Ishikawa (cell line): ENCODE results near the gene POLR1E.

Source experiments
- CEBPB ChIP-seq: IDR thresholded peaks from 2 replicates; pipeline ENCODE4 v1.6.1; 2012
- CREB1 ChIP-seq: IDR thresholded peaks from 2 replicates; pipeline ENCODE4 v1.6.1; 2012; ENCODE audit warnings: low read depth
- EGR1 ChIP-seq: IDR thresholded peaks from 2 replicates; pipeline ENCODE4 v1.6.1; 2012
- EP300 ChIP-seq: IDR thresholded peaks from 2 replicates; pipeline ENCODE4 v1.6.1; 2012; ENCODE audit warnings: borderline replicate concordance
- FOXM1 ChIP-seq: IDR thresholded peaks from 2 replicates; pipeline ENCODE4 v1.6.1; 2012; ENCODE audit warnings: low read depth, borderline replicate concordance
- MAX ChIP-seq: IDR thresholded peaks from 2 replicates; pipeline ENCODE4 v1.6.1; 2012
- NFIC ChIP-seq: IDR thresholded peaks from 2 replicates; pipeline ENCODE4 v1.6.1; 2012
- RAD21 ChIP-seq: IDR thresholded peaks from 2 replicates; pipeline ENCODE4 v1.6.1; 2012; ENCODE audit warnings: low read depth
- REST ChIP-seq: IDR thresholded peaks from 2 replicates; pipeline ENCODE4 v1.6.1; 2012; ENCODE audit warnings: low read depth, mild to moderate bottlenecking
- TAF1 ChIP-seq: IDR thresholded peaks from 2 replicates; pipeline ENCODE4 v1.6.1; 2012; ENCODE audit warnings: low read depth, mild to moderate bottlenecking
- TCF12 ChIP-seq: IDR thresholded peaks from 2 replicates; pipeline ENCODE4 v1.6.1; 2012; ENCODE audit warnings: low read depth
- TEAD4 ChIP-seq: IDR thresholded peaks from 2 replicates; pipeline ENCODE4 v1.6.1; 2012
- USF1 ChIP-seq: IDR thresholded peaks from 2 replicates; pipeline ENCODE4 v1.6.1; 2012
- YY1 ChIP-seq: IDR thresholded peaks from 2 replicates; pipeline ENCODE4 v1.6.1; 2012; ENCODE audit warnings: low read depth
- ZBTB7A ChIP-seq: IDR thresholded peaks from 2 replicates; pipeline ENCODE4 v1.6.1; 2012; ENCODE audit warnings: low read depth

POLR1E gene

GRCh38 chr9:37495571-37495970, 9.8 kb downstream of the POLR1E start:
- TF ChIP-seq TEAD4 (no peak), RAD21 (no peak), YY1 (no peak), TCF12 (no peak), EGR1 (no peak), CEBPB (no peak), CREB1 (no peak)

- TF ChIP-seq MAX, result no peak
- TF ChIP-seq FOXM1, result no peak
- no peak for TF ChIP-seq YY1
- no peak for TF ChIP-seq CREB1
- TF ChIP-seq CEBPB, result no peak
- no peak for TF ChIP-seq TCF12
- TF ChIP-seq REST, result no peak
- TF ChIP-seq EP300, result no peak
- no peak for TF ChIP-seq TEAD4
- no peak for TF ChIP-seq EGR1
- no peak for TF ChIP-seq NFIC
Measured at GRCh38 chr9:37496020-37496419, 10.3 kb downstream of the POLR1E start.

- TF ChIP-seq CEBPB (no peak), EGR1 (no peak), TAF1 (no peak), RAD21 (no peak)
Measured at GRCh38 chr9:37497320-37497719, 11.6 kb downstream of the POLR1E start.

GRCh38 chr9:37498457-37498856, 12.7 kb downstream of the POLR1E start:
- TF ChIP-seq RAD21 (no peak), CREB1 (no peak), YY1 (no peak), TCF12 (no peak), ZBTB7A (no peak), EGR1 (no peak), MAX (no peak), FOXM1 (no peak), TEAD4 (no peak), NFIC (no peak), EP300 (no peak), TAF1 (no peak), REST (no peak), USF1 (no peak), CEBPB (no peak)

- no peak for TF ChIP-seq CREB1
- no peak for TF ChIP-seq ZBTB7A
- TF ChIP-seq EGR1, result no peak
Measured at GRCh38 chr9:37499297-37499696, 13.5 kb downstream of the POLR1E start.

- TF ChIP-seq TEAD4 (no peak), EGR1 (no peak), YY1 (no peak), EP300 (no peak), REST (no peak), TAF1 (no peak), TCF12 (no peak), MAX (no peak), USF1 (no peak), FOXM1 (no peak)
Measured at GRCh38 chr9:37501957-37502596, 16.3 kb downstream of the POLR1E start.
